AG04450 (cell line): ENCODE results near the gene DMD. TPM values are rescaled to one million over a fixed set of nuclear protein-coding genes. Genes with fewer than 3 reads are reported as not detected.
"Not testable (repeated sequence)": the region's sequence is repeated elsewhere in the genome, so short reads cannot be mapped to it uniquely, and the experiment has no call there.

Experiments used
- CTCF ChIA-PET: fragments of 300-600, 350-600 bp; formaldehyde crosslinking; extraction: SDS; loops from one replicate; lab custom pipeline; 2022; ENCODE audit warnings: antibody characterized with exemption, inconsistent platforms; lab: Charles Lee
- POLR2A ChIA-PET: fragments of 350-600 bp; formaldehyde crosslinking; extraction: SDS; loops from one replicate; lab custom pipeline; 2021; ENCODE audit warnings: antibody characterized with exemption, inconsistent platforms; lab: Yijun Ruan, JAX
- DNase-seq: peaks from one replicate; pipeline ENCODE4 v3.0.0-alpha.2; 2011; ENCODE audit warnings: low read depth, low spot score
- H3K27ac ChIP-seq: one replicate; pipeline ENCODE4 v1.5.1; 2012; ENCODE audit warnings: low read depth, low read length, control low read depth
- H3K27me3 ChIP-seq: one replicate; pipeline ENCODE4 v1.6.0; 2012; ENCODE audit warnings: low read length; ENCODE audit not compliant: control insufficient read depth, insufficient read depth
- H3K4me3 ChIP-seq: 2 replicates; pipeline ENCODE4 v1.5.1; 2011; ENCODE audit warnings: mild to moderate bottlenecking, low read depth, low read length, control low read depth
- H3K9me3 ChIP-seq: 2 replicates; pipeline ENCODE4 v1.5.1; 2012; ENCODE audit warnings: low read length; ENCODE audit not compliant: control insufficient read depth, insufficient read depth
- polyA plus RNA-seq: library from polyadenylated mRNA; depleted of rRNA; stranded (reverse); fragments of >200 nt; gene quantifications from 2 replicates; pipeline ENCODE4 v1.2.3, GENCODE V29; 2011
- TF ChIP-seq, protein P1 (sequence below): IDR thresholded peaks from 2 replicates; pipeline ENCODE4 v1.5.1; 2011; ENCODE audit warnings: low read depth, low read length, control low read depth, inconsistent platforms

Gene DMD
- polyA plus RNA-seq, 1 experiment, result 7.6 TPM

DNA sequence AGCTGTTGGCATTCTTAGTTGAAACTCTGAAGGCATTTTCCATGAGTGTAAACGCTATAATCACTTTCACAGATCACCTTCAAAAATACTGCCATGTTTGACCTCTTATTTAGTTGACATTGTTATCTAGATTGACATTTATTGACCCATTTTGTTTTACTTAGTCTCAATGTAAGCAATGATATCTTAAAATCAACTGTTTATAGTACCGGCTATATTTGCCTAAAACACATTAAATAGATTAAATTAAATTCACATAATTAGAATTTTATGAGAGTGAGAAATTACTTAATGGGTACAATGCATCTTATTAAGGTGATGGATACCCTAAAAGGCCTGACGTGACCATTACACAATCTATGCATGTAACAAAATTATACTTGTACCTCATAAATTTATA, 1621.8 kb downstream of the DMD start:
- no peak overlapping the region for H3K4me3 ChIP-seq
- H3K9me3 ChIP-seq, result no peaks in the 10 kb centered on the region
- ChIA-PET POLR2A (no interaction called here), CTCF (no interaction called here)
- DNase-seq, result no peak
- no peak overlapping the region for H3K27ac ChIP-seq
- TF ChIP-seq, protein P1, sequence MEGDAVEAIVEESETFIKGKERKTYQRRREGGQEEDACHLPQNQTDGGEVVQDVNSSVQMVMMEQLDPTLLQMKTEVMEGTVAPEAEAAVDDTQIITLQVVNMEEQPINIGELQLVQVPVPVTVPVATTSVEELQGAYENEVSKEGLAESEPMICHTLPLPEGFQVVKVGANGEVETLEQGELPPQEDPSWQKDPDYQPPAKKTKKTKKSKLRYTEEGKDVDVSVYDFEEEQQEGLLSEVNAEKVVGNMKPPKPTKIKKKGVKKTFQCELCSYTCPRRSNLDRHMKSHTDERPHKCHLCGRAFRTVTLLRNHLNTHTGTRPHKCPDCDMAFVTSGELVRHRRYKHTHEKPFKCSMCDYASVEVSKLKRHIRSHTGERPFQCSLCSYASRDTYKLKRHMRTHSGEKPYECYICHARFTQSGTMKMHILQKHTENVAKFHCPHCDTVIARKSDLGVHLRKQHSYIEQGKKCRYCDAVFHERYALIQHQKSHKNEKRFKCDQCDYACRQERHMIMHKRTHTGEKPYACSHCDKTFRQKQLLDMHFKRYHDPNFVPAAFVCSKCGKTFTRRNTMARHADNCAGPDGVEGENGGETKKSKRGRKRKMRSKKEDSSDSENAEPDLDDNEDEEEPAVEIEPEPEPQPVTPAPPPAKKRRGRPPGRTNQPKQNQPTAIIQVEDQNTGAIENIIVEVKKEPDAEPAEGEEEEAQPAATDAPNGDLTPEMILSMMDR, result no peak
- no peaks in the 10 kb centered on the region for H3K27me3 ChIP-seq

DNA sequence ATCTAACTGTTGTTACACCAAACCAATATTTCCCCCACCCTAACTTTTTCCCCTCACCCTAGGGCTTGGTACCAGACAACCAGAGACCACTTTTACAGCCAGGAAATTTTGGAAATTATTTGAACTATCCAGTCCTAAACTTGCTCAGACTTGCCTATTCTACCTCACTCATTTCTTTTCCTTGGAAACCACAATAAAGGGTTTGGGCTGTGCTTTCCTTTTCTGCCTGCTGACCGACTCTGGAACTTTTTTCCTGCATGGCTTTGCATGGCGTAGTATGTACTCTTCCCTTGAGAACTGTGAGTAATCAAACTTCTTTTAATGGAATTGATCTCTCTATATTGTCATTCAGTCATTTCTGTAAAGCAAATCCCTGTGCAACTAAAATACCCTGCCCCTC, 1623.0 kb downstream of the DMD start:
- Histone ChIP-seq H3K4me3 (no peak overlapping the region), H3K27me3 (no peaks in the 10 kb centered on the region), H3K27ac (no peak overlapping the region), H3K9me3 (no peaks in the 10 kb centered on the region)
- TF ChIP-seq, protein P1, result no peak
- no peak for DNase-seq
- CTCF ChIA-PET, result no interaction called here
- POLR2A ChIA-PET, result interaction anchor here (0.7 kb wide), 1 partner anchor 159 kb away, joined by 4 read pairs; no protein-coding TSS in a partner anchor

DNA sequence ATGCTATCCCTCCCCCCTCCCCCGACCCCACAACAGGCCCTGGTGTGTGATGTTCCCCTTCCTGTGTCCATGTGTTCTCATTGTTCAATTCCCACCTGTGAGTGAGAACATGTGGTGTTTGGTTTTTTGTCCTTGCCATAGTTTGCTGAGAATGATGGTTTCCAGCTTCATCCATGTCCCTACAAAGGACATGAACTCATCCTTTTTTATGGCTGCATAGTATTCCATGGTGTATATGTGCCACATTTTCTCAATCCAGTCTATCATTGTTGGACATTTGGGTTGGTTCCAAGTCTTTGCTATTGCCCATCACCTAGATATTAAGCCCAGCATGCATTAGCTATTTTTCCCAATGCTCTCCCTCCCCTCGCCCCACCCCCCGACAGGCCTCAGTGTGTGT, 1627.5 kb downstream of the DMD start:
- CTCF ChIA-PET, result interaction anchor here (0.6 kb wide), 1 partner anchor 545 kb away, joined by 3 read pairs; no protein-coding TSS in a partner anchor
- POLR2A ChIA-PET, DNase-seq, H3K27me3 ChIP-seq, H3K4me3 ChIP-seq, H3K27ac ChIP-seq, H3K9me3 ChIP-seq: not testable (repeated sequence)

DNA sequence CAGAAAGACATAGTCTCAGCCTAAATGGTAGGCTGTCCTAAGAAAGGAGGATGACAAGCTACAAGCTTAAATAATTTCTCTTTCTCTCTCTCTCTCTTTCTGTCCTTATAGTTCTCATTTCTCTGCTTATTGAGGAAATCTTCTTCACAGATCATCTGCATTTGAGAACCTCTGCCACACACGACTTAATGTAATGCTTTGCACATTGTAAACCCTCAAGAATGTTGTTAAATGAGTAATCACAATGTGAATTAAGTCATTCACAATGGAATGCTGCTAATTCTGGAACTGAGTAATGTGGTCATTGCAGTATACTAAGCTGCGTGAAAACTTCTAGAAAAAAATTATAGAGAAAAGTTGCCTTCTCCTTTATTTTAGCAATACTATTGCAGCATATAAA, 1630.6 kb downstream of the DMD start:
- TF ChIP-seq, protein P1, result no peak
- ChIA-PET CTCF (no interaction called here), POLR2A (no interaction called here)
- Histone ChIP-seq H3K4me3 (no peak overlapping the region), H3K27me3 (no peaks in the 10 kb centered on the region), H3K9me3 (no peaks in the 10 kb centered on the region), H3K27ac (no peak overlapping the region)
- DNase-seq, result no peak

DNA sequence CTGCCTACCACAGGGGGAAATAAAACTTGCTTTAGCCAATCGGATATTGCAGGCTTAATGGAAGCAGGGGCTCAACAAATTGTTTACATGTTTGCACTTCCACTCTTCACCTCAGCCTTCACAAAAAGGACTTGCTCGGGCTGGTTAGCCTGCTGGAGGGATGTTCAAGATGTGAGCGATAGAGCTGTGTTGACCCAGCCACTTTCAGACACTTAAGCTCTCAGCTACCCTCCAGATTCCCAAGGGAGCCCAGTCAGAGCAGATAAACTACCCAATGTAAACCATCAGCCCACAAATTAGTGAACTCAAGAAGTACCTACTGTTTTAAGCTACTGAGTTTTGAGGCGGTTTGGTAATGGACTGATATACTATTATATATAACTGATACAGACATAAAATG, 1631.1 kb downstream of the DMD start:
- H3K9me3 ChIP-seq, result no peaks in the 10 kb centered on the region
- H3K27ac ChIP-seq, result no peak overlapping the region
- H3K27me3 ChIP-seq, result no peaks in the 10 kb centered on the region
- H3K4me3 ChIP-seq, result no peak overlapping the region
- DNase-seq, result no peak
- TF ChIP-seq, protein P1, result no peak
- POLR2A ChIA-PET, result no interaction called here
- CTCF ChIA-PET, result no interaction called here

DNA sequence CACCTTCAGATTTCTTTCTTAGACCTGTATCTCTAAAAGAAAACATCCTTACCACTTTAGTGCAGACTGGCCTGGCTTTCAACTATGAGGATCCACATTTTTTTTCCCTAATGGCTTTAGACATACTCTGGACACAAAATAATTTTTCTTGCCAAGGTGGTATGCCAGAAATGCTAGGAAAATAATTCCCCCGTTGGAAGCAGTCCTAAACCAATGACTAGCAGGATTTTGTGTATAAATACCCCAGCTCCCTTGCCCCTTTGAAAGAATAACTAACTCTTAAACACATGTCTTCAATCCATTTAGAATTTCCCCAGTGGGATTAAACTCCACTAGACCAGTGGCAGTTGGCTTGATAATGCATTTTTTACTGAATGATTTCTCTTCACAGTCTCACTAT, 1639.0 kb downstream of the DMD start:
- POLR2A ChIA-PET, result no interaction called here
- Histone ChIP-seq H3K4me3 (no peak overlapping the region), H3K9me3 (no peaks in the 10 kb centered on the region), H3K27ac (no peak overlapping the region), H3K27me3 (no peaks in the 10 kb centered on the region)
- TF ChIP-seq, protein P1, result no peak
- no peak for DNase-seq
- CTCF ChIA-PET, result no interaction called here
